ENCODE data around the gene HYCC1. TPM values are rescaled to one million over a fixed set of nuclear protein-coding genes. Genes with fewer than 3 reads are reported as not detected.

HYCC1 gene
- total RNA-seq, 1 experiment from 2014 or later: 125 TPM

- DNase-seq (ENCODE audit: low spot score) (peak; percentile 40), ATAC-seq (no peak)
- ChIA-PET POLR2A (no interaction called here), CTCF (interaction anchor here (0.8 to 1.6 kb wide), 4 partner anchors 11 to 231 kb away, joined by 3 to 4 read pairs (median 3); no protein-coding TSS in a partner anchor)
- Mint-ChIP-seq H3K9me3 (no peaks in the 10 kb centered on the region), H3K4me1 (peaks cover 11% of the 10 kb centered on the region), H3K27ac (no peak overlapping the region), H3K27me3 (ENCODE audit: low read depth) (no peaks in the 10 kb centered on the region), H3K36me3 (no peaks in the 10 kb centered on the region), H3K4me3 (no peak overlapping the region)
- TF ChIP-seq SMAD4 (CRISPR knock-in tag; IDR thresholded peaks at IDR 0.05) (no peak), MAX (CRISPR knock-in tag; IDR thresholded peaks at IDR 0.05) (peak; percentile 12; the same call in 1 of the 2 replicates), ZBTB21 (CRISPR knock-in tag; IDR thresholded peaks at IDR 0.05; ENCODE audit: borderline replicate concordance) (no peak), IRF1 (CRISPR knock-in tag; IDR thresholded peaks at IDR 0.05) (no peak), ZNF416 (CRISPR knock-in tag; IDR thresholded peaks at IDR 0.05) (no peak), NFE2L1 (CRISPR knock-in tag; IDR thresholded peaks at IDR 0.05) (no peak), ZNF263 (CRISPR knock-in tag; IDR thresholded peaks at IDR 0.05; ENCODE audit: low read depth) (no peak), ZNF396 (CRISPR knock-in tag; IDR thresholded peaks at IDR 0.05; ENCODE audit: borderline replicate concordance) (no peak), ZNF317 (CRISPR knock-in tag; IDR thresholded peaks at IDR 0.05; ENCODE audit: borderline replicate concordance, low read depth) (no peak), NR1H2 (CRISPR knock-in tag; IDR thresholded peaks at IDR 0.05) (no peak), ATF1 (CRISPR knock-in tag; IDR thresholded peaks at IDR 0.05) (0 out of 2 replicates have a peak, but pooled peaks have one; percentile 2), SMAD3 (CRISPR knock-in tag; IDR thresholded peaks at IDR 0.05; ENCODE audit: borderline replicate concordance) (no peak), NFATC4 (CRISPR knock-in tag; IDR thresholded peaks at IDR 0.05) (no peak), FOXP4 (CRISPR knock-in tag; IDR thresholded peaks at IDR 0.05) (peak; percentile 83), RORB (CRISPR knock-in tag; IDR thresholded peaks at IDR 0.05) (no peak), TEAD1 (CRISPR knock-in tag; IDR thresholded peaks at IDR 0.05) (0 out of 2 replicates have a peak, but pooled peaks have one; percentile 2), JAZF1 (CRISPR knock-in tag; IDR thresholded peaks at IDR 0.05) (no peak), ZNF423 (CRISPR knock-in tag; IDR thresholded peaks at IDR 0.05) (peak; percentile 95), CTCF (IDR thresholded peaks at IDR 0.05) (no peak), HMGXB4 (CRISPR knock-in tag; IDR thresholded peaks at IDR 0.05) (peak; percentile 7; the same call in 1 of the 2 replicates), ETV6 (CRISPR knock-in tag; IDR thresholded peaks at IDR 0.05) (no peak), ZNF219 (CRISPR knock-in tag; IDR thresholded peaks at IDR 0.05; ENCODE audit: borderline replicate concordance) (0 out of 2 replicates have a peak, but pooled peaks have one; percentile 65), IRF2 (CRISPR knock-in tag; IDR thresholded peaks at IDR 0.05; ENCODE audit: borderline replicate concordance, low read depth) (no peak), KAT7 (CRISPR knock-in tag; IDR thresholded peaks at IDR 0.05; ENCODE audit: borderline replicate concordance) (peak; percentile 89; the same call in 1 of the 2 replicates), ATF2 (CRISPR knock-in tag; IDR thresholded peaks at IDR 0.05; ENCODE audit: borderline replicate concordance, low read depth) (no peak), ZSCAN18 (CRISPR knock-in tag; IDR thresholded peaks at IDR 0.05) (no peak), MLX (CRISPR knock-in tag; IDR thresholded peaks at IDR 0.05) (no peak), FOXJ3 (CRISPR knock-in tag; IDR thresholded peaks at IDR 0.05; ENCODE audit: borderline replicate concordance) (no peak)
Observed at GRCh38 chr7:23012908-23013714, 819 bp downstream of the HYCC1 start.

Measured in WTC11 (cell line).